PC-3 (cell line): ENCODE measurements around the gene RBM20. TPM values are rescaled to one million over a fixed set of nuclear protein-coding genes. Genes with fewer than 3 reads are reported as not detected.

Source experiments
- ATAC-seq: fragments of 200-7000 bp; cut with Tn5 transposase; 2 replicates; pipeline ENCODE4 v1.9.1; 2020; ENCODE audit warnings: mild to moderate bottlenecking, moderate library complexity
- BruUV-seq: library from RNA; stranded (reverse); fragments of 400-500 nt; replicated peaks from 2 replicates; lab custom pipeline; 2021; lab: Mats Ljungman, UMichigan
- CTCF ChIA-PET: fragments of 300-600 bp; sonication (Branson Sonifier 250); formaldehyde crosslinking; loops from one replicate; lab custom pipeline; 2022; ENCODE audit warnings: antibody characterized with exemption; lab: Charles Lee
- POLR2A ChIA-PET: fragments of 300-600 bp; sonication (Branson Sonifier 250); formaldehyde crosslinking; loops from one replicate; lab custom pipeline; 2022; ENCODE audit warnings: antibody characterized with exemption; ENCODE audit not compliant: unreplicated experiment; lab: Charles Lee
- DNase-seq: peaks from one replicate; pipeline ENCODE4 v3.0.0-alpha.2; 2015
- H2AFZ ChIP-seq: fragments of 300-600 bp; sonication (generic); 2 replicates; pipeline ENCODE4 v1.6.0; 2016; ENCODE audit warnings: antibody characterized with exemption, low read length
- H3F3A ChIP-seq: fragments of 300-600 bp; sonication (generic); one replicate; pipeline ENCODE4 v1.6.0; 2017; ENCODE audit warnings: antibody characterized with exemption, low read length, control low read depth, mild to moderate bottlenecking; ENCODE audit not compliant: unreplicated experiment
- H3K27ac ChIP-seq: fragments of 300-600 bp; sonication (generic); 2 replicates; pipeline ENCODE4 v1.5.1; 2016; ENCODE audit warnings: mild to moderate bottlenecking, low read length
- H3K27me3 ChIP-seq: fragments of 300-600 bp; sonication (generic); 2 replicates; pipeline ENCODE4 v1.6.1; 2016; ENCODE audit warnings: low read length, mixed read lengths
- H3K36me3 ChIP-seq: fragments of 300-600 bp; sonication (generic); 2 replicates; pipeline ENCODE4 v1.6.1; 2016; ENCODE audit warnings: low read depth, mixed run types, low read length, mixed read lengths
- H3K4me1 ChIP-seq: fragments of 300-600 bp; sonication (generic); 2 replicates; pipeline ENCODE4 v1.5.1; 2016; ENCODE audit warnings: low read length; ENCODE audit not compliant: insufficient read depth
- H3K4me2 ChIP-seq: fragments of 300-600 bp; sonication (generic); 2 replicates; pipeline ENCODE4 v1.6.0; 2016; ENCODE audit warnings: low read length
- H3K4me3 ChIP-seq: fragments of 300-600 bp; sonication (generic); 2 replicates; pipeline ENCODE4 v1.5.1; 2016; ENCODE audit warnings: mild to moderate bottlenecking, low read length, mixed read lengths
- H3K79me2 ChIP-seq: fragments of 300-600 bp; sonication (generic); 2 replicates; pipeline ENCODE4 v1.6.1; 2017; ENCODE audit warnings: low read length, mixed read lengths
- H3K9ac ChIP-seq: fragments of 300-600 bp; sonication (generic); 2 replicates; pipeline ENCODE4 v1.6.0; 2016; ENCODE audit warnings: mild to moderate bottlenecking, low read length
- H3K9me2 ChIP-seq: fragments of 300-600 bp; sonication (generic); replicated peaks from 2 replicates; pipeline ENCODE4 v1.6.1; 2016; ENCODE audit warnings: mixed run types, low read length, mixed read lengths
- H3K9me3 ChIP-seq: fragments of 300-600 bp; sonication (generic); 2 replicates; pipeline ENCODE4 v1.6.1; 2016; ENCODE audit warnings: low read length, mixed read lengths
- H4K20me1 ChIP-seq: fragments of 300-600 bp; sonication (generic); 2 replicates; pipeline ENCODE4 v1.6.1; 2016; ENCODE audit warnings: low read length, mixed read lengths
- CTCF ChIP-seq: fragments of 300-600 bp; sonication (generic); conservative IDR thresholded peaks from 2 replicates; pipeline ENCODE4 v1.5.1; 2017; ENCODE audit warnings: antibody characterized with exemption, low read depth, mild to moderate bottlenecking, low read length
- EZH2 ChIP-seq: fragments of 300-600 bp; sonication (generic); IDR thresholded peaks from one replicate; pipeline ENCODE4 v1.6.1; 2017; ENCODE audit warnings: antibody characterized with exemption, mild to moderate bottlenecking, low read length; ENCODE audit not compliant: unreplicated experiment
- EZH2phosphoT487 ChIP-seq: fragments of 300-600 bp; sonication (generic); IDR thresholded peaks from 2 replicates; pipeline ENCODE4 v1.6.1; 2018; ENCODE audit warnings: mild to moderate bottlenecking, antibody characterized with exemption, low read length, borderline replicate concordance
- intact Hi-C: fragments of 100-400 bp; cut with micrococcal nuclease; formaldehyde crosslinking; loops from 2 replicates; pipeline ENCODE4 v1.9.0; 2023
- total RNA-seq: library from RNA; depleted of rRNA; stranded (reverse); fragments of >200 nt; gene quantifications from 2 replicates; pipeline ENCODE4 v1.2.3, GENCODE V29; 2014

RBM20 gene
- total RNA-seq, 1 experiment from 2014 or later, result 0.40 TPM

- H3K9me2 ChIP-seq, result no peaks in the 10 kb centered on the region
- H3K9ac ChIP-seq, result no peak overlapping the region
- no peak overlapping the region for H2AFZ ChIP-seq
- H3K4me1 ChIP-seq, result peaks cover 6% of the 10 kb centered on the region
- intact Hi-C loops, result no loop called here
- ChIA-PET CTCF (no interaction called here), POLR2A (no interaction called here)
- no peak for ATAC-seq
- no peak overlapping the region for H3K4me2 ChIP-seq
- DNase-seq, result no peak
- no peak for TF ChIP-seq EZH2
- no peak for TF ChIP-seq CTCF
- TF ChIP-seq EZH2phosphoT487, result no peak
- no TSS peak for BruUV-seq
- no peaks in the 10 kb centered on the region for H3K9me3 ChIP-seq
- no peaks in the 10 kb centered on the region for H4K20me1 ChIP-seq
- H3F3A ChIP-seq, result no peaks in the 10 kb centered on the region
- no peaks in the 10 kb centered on the region for H3K27me3 ChIP-seq
- H3K36me3 ChIP-seq, result no peaks in the 10 kb centered on the region
- H3K4me3 ChIP-seq, result no peak overlapping the region
- no peak overlapping the region for H3K27ac ChIP-seq
- H3K79me2 ChIP-seq, result no peaks in the 10 kb centered on the region
Observed at GRCh38 chr10:110813743-110814472, 169.8 kb downstream of the RBM20 start.

- Histone ChIP-seq H3K36me3 (no peaks in the 10 kb centered on the region), H3K9ac (no peak overlapping the region), H3K4me1 (peaks cover 12% of the 10 kb centered on the region), H3K79me2 (no peaks in the 10 kb centered on the region), H3K9me2 (no peaks in the 10 kb centered on the region), H3K27ac (no peak overlapping the region), H3K4me3 (no peak overlapping the region), H3K4me2 (no peak overlapping the region), H4K20me1 (no peaks in the 10 kb centered on the region), H3K9me3 (no peaks in the 10 kb centered on the region), H2AFZ (no peak overlapping the region), H3K27me3 (no peaks in the 10 kb centered on the region), H3F3A (no peaks in the 10 kb centered on the region)
- intact Hi-C loops, result no loop called here
- ChIA-PET POLR2A (no interaction called here), CTCF (no interaction called here)
- no peak for DNase-seq
- BruUV-seq, result no TSS peak
- no peak for TF ChIP-seq EZH2
- TF ChIP-seq EZH2phosphoT487, result no peak
- no peak for TF ChIP-seq CTCF
- no peak for ATAC-seq
Observed at GRCh38 chr10:110815354-110816004, 171.3 kb downstream of the RBM20 start.

- no peak overlapping the region for H3K9ac ChIP-seq
- intact Hi-C loops, result no loop called here
- no peak overlapping the region for H3K27ac ChIP-seq
- BruUV-seq, result no TSS peak
- H4K20me1 ChIP-seq, result no peaks in the 10 kb centered on the region
- no peak overlapping the region for H2AFZ ChIP-seq
- H3K9me3 ChIP-seq, result no peaks in the 10 kb centered on the region
- TF ChIP-seq EZH2phosphoT487 (no peak), CTCF (no peak), EZH2 (no peak)
- H3K27me3 ChIP-seq, result no peaks in the 10 kb centered on the region
- no peak for ATAC-seq
- no peak overlapping the region for H3K4me2 ChIP-seq
- H3K79me2 ChIP-seq, result no peaks in the 10 kb centered on the region
- POLR2A ChIA-PET, result no interaction called here
- no peak overlapping the region for H3K4me3 ChIP-seq
- CTCF ChIA-PET, result no interaction called here
- peaks cover 12% of the 10 kb centered on the region for H3K4me1 ChIP-seq
- no peaks in the 10 kb centered on the region for H3K36me3 ChIP-seq
- H3F3A ChIP-seq, result no peaks in the 10 kb centered on the region
- H3K9me2 ChIP-seq, result no peaks in the 10 kb centered on the region
- no peak for DNase-seq
Observed at GRCh38 chr10:110817614-110818013, 173.5 kb downstream of the RBM20 start.
